HepG2 (cell line): ENCODE measurements around the gene MAP2K2. TPM values are rescaled to one million over a fixed set of nuclear protein-coding genes. Genes with fewer than 3 reads are reported as not detected.

ENCODE experiments used
- AKAP8 ChIP-seq: sonication (generic); formaldehyde crosslinking; IDR thresholded peaks from 2 replicates; pipeline ENCODE4 v1.5.1; 2020; ENCODE audit warnings: mild to moderate bottlenecking, missing genetic modification reagents
- CBX2 ChIP-seq, 2 experiments: fragments of 200-600 bp in 1 of 2; sonication (generic); formaldehyde crosslinking in 1 of 2; IDR thresholded peaks; 2 replicates each; pipeline versions ENCODE4 v1.7.0 to v1.8.1; 2018 to 2022; ENCODE audit warnings: low read depth in 2 of 2, low read length in 1 of 2, mild to moderate bottlenecking in 1 of 2, missing genetic modification reagents in 1 of 2
- MIXL1 ChIP-seq: IDR thresholded peaks from 2 replicates; pipeline ENCODE4 v1.6.1; 2016
- TP53 ChIP-seq: sonication (generic); formaldehyde crosslinking; conservative IDR thresholded peaks from 2 replicates; pipeline ENCODE4 v1.4.0; 2020; ENCODE audit warnings: missing genetic modification reagents
- ZFP91 ChIP-seq: sonication (generic); formaldehyde crosslinking; IDR thresholded peaks from 2 replicates; pipeline ENCODE4 v1.9.0; 2022; ENCODE audit warnings: missing genetic modification reagents, mild to moderate bottlenecking, borderline replicate concordance
- ZFY ChIP-seq: sonication (generic); formaldehyde crosslinking; IDR thresholded peaks from 2 replicates; pipeline ENCODE4 v1.4.0; 2020; ENCODE audit warnings: missing genetic modification reagents
- ZSCAN5A ChIP-seq: sonication (generic); formaldehyde crosslinking; IDR thresholded peaks from 2 replicates; pipeline ENCODE4 v1.8.0; 2022; ENCODE audit warnings: mild to moderate bottlenecking, missing genetic modification reagents, borderline replicate concordance
- polyA plus RNA-seq, 8 experiments: library from polyadenylated mRNA; depleted of rRNA in 3 of 8; stranded (reverse) in 7 of 8; unstranded in 1 of 8; fragments of >200 nt; fragmentation: Illumina TruSeq in 4 of 8; extraction: Trizol in 4 of 8; gene quantifications; 2 replicates each; pipeline versions ENCODE4 v1.2.1 to v1.2.3, GENCODE V29; 2011 to 2016; ENCODE audit warnings: low read depth in 4 of 8, missing spikeins in 1 of 8, mixed read lengths in 1 of 8; ENCODE audit not compliant: insufficient read depth in 1 of 8
- total RNA-seq, 5 experiments: library from RNA; depleted of rRNA; stranded (reverse); fragments of >200 nt; fragmentation: Illumina TruSeq; extraction: Trizol; gene quantifications; 2 replicates each; pipeline ENCODE4 v1.2.3, GENCODE V29; 2016; ENCODE audit warnings: low read depth in 1 of 5
- TF ChIP-seq, protein P1 (sequence below): sonication (generic); formaldehyde crosslinking; IDR thresholded peaks from 2 replicates; pipeline ENCODE4 v1.4.0; 2020; ENCODE audit warnings: mild to moderate bottlenecking, missing genetic modification reagents

The MAP2K2 gene
- total and polyA plus RNA-seq, 2 of the 13 experiments (the other 11 are each of a cell fraction or from before 2014, with no cell fraction given), result 70.3 to 80.9 TPM

DNA sequence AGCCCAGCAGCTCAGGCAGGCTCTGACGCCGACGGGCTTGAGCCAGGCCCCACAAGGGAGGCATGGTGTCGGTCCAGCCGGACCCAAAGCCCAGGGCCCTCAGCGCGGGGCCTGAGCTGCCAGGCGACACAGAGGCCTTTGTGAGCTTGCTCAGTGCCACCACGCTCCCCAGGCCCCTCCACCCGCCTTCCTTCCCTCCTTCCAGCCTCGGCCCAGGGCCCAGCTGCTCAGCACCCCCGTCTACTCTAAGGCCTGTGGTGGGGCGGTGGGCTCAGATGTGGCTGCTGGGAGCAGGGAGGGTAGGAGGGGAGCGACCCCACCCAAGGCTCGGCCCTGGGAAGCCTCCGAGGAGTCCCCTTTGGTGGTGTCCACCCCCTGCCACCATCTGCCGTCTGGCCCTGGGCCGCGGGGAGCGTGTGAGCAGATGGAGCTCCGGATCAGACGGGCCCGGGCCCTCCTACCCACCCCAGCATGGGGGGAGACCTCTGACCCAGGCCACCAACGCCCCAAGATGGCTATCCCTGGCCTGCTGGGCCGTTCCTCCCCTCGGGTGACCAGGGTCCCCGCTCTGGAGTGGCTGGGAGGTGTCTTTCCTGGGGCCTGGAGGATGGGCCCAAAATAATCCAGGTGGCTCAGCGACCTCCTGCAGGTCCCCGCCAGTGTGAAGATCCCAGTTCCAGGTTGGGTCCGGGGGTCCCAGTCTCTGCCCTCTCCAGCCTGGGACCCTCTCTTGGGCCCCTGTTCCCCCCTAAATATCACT lies 65.0 kb downstream of the MAP2K2 start (continued):
- TF ChIP-seq, protein P1, sequence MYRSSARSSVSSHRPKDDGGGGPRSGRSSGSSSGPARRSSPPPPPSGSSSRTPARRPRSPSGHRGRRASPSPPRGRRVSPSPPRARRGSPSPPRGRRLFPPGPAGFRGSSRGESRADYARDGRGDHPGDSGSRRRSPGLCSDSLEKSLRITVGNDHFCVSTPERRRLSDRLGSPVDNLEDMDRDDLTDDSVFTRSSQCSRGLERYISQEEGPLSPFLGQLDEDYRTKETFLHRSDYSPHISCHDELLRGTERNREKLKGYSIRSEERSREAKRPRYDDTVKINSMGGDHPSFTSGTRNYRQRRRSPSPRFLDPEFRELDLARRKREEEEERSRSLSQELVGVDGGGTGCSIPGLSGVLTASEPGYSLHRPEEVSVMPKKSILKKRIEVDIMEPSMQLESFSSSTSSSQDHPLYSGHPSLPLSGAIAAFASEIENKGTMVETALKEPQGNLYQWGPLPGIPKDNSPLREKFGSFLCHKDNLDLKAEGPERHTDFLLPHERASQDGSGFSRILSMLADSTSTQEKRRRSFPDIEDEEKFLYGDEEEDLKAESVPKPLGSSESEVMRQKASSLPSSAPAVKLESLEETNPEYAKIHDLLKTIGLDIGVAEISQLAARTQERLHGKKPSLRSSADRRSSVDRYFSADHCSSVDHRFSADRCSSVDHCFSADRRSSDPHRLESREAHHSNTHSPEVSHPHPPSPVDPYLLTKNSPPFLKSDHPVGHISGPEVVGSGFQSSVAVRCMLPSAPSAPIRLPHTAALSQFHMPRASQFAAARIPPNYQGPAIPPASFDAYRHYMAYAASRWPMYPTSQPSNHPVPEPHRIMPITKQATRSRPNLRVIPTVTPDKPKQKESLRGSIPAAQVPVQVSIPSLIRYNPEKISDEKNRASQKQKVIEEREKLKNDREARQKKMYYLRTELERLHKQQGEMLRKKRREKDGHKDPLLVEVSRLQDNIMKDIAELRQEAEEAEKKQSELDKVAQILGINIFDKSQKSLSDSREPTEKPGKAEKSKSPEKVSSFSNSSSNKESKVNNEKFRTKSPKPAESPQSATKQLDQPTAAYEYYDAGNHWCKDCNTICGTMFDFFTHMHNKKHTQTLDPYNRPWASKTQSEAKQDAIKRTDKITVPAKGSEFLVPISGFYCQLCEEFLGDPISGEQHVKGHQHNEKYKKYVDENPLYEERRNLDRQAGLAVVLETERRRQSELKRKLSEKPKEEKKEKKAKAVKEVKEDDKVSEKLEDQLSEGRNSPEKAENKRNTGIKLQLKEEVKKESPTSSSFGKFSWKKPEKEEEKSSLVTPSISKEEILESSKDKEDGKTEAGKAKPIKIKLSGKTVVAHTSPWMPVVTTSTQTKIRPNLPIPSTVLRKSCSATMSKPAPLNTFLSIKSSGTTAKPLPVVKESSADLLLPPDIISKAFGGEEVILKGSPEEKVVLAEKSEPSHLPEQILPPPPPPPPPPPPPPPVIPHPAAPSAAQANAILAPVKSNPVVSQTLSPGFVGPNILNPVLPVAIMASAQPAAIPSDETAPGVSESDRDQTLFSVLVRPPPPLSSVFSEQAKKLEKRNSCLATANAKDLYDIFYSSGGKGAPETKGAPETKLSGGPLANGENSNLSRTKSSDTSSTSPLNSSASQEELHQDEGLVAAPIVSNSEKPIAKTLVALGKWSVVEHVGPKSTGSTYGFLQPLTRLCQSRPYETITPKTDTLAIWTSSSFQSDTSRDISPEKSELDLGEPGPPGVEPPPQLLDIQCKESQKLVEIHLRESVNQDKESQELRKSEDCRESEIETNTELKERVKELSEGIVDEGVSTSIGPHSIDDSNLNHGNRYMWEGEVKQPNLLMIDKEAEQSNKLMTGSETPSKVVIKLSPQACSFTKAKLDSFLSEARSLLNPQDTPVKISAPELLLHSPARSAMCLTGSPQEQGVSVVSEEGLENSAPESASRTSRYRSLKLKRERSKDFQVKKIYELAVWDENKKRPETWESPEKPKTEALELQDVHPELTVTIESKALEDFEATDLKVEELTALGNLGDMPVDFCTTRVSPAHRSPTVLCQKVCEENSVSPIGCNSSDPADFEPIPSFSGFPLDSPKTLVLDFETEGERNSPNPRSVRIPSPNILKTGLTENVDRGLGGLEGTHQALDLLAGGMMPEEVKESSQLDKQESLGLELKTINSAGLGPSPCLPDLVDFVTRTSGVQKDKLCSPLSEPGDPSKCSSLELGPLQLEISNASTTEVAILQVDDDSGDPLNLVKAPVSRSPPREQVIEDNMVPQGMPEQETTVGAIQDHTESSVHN (CRISPR knock-in tag), result no peak
- TF ChIP-seq ZFY (CRISPR knock-in tag) (peak; percentile 79), MIXL1 (CRISPR knock-in tag) (no peak), CBX2 (IDR thresholded peaks at IDR 0.05; ENCODE audit: low read depth, low read length) (no peak), CBX2 (CRISPR knock-in tag; IDR thresholded peaks at IDR 0.05; ENCODE audit: low read depth) (0 out of 2 replicates have a peak, but pooled peaks have one; percentile 4), TP53 (CRISPR knock-in tag) (no peak), AKAP8 (CRISPR knock-in tag) (peak; percentile 14; the same call in 1 of the 2 replicates), ZFP91 (CRISPR knock-in tag) (peak; percentile 63; the same call in 1 of the 2 replicates), ZSCAN5A (no peak)
